K562 (cell line): Measurements from ENCODE around the gene RNF222. TPM values are rescaled to one million over a fixed set of nuclear protein-coding genes. Genes with fewer than 3 reads are reported as not detected.

Experiments used
- ATAC-seq: fragments of 200-7000 bp; cut with Tn5 transposase; 3 replicates; pipeline ENCODE4 v1.9.1; 2020; ENCODE audit warnings: moderate library complexity
- BruUV-seq: library from RNA; stranded (reverse); fragments of 400-500 nt; replicated peaks from 2 replicates; lab custom pipeline; 2021; lab: Mats Ljungman, UMichigan
- CTCF ChIA-PET: fragments of 300-600 bp; formaldehyde crosslinking; extraction: SDS; loops from one replicate; lab custom pipeline; 2021; ENCODE audit warnings: low intra/inter-chr PET ratio; lab: Yijun Ruan, JAX
- POLR2A ChIA-PET: fragments of 300-600, 350-650 bp; sonication (Branson Sonifier 250); formaldehyde crosslinking; extraction: SDS; loops from one replicate; lab custom pipeline; 2021; ENCODE audit warnings: antibody characterized with exemption, inconsistent platforms; lab: Yijun Ruan, JAX
- DNase-seq, 4 experiments: peaks; one replicate each; pipeline versions ENCODE4 v3.0.0 to v3.0.0-alpha.2; 2011 to 2018; ENCODE audit warnings: low spot score in 3 of 4, mixed read lengths in 3 of 4; ENCODE audit errors: extremely low read depth in 1 of 4
- FAIRE-seq: peaks from 2 replicates; lab custom pipeline; 2011; peaks lifted over from hg19 to GRCh38; lab: Jason Lieb, UNC
- H2AFZ ChIP-seq: 2 replicates; pipeline ENCODE4 v1.6.0; 2011; ENCODE audit warnings: low read depth, low read length, control low read depth, inconsistent platforms
- H3K27ac ChIP-seq: fragments of 200-600 bp; 3 replicates; pipeline ENCODE4 v1.8.0; 2011; ENCODE audit warnings: low read depth, mild to moderate bottlenecking, control low read depth, inconsistent platforms, low read length, moderate library complexity, mixed read lengths; ENCODE audit errors: extremely low read depth
- H3K27me3 ChIP-seq, 2 experiments: fragments of 300-600 bp in 1 of 2; 2 replicates in 1 of 2; 3 replicates in 1 of 2; pipeline versions ENCODE4 v1.6.0 to v1.8.0; 2011; ENCODE audit warnings: inconsistent platforms in 2 of 2, low read length in 2 of 2, mild to moderate bottlenecking in 1 of 2, mixed read lengths in 1 of 2, moderate library complexity in 1 of 2; ENCODE audit not compliant: control insufficient read depth in 2 of 2, insufficient read depth in 2 of 2
- H3K36me3 ChIP-seq: fragments of 300-600 bp; 3 replicates; pipeline ENCODE4 v1.8.0; 2011; ENCODE audit warnings: mild to moderate bottlenecking, low read length, inconsistent platforms; ENCODE audit not compliant: control insufficient read depth, insufficient read depth
- H3K4me1 ChIP-seq, 2 experiments: fragments of 200-600 bp in 1 of 2; replicated peaks in 1 of 2; 2 replicates in 1 of 2; 3 replicates in 1 of 2; pipeline versions ENCODE4 v1.5.1 to v1.8.0; 2011; ENCODE audit warnings: inconsistent platforms in 2 of 2, low read length in 2 of 2, mild to moderate bottlenecking in 1 of 2, mixed read lengths in 1 of 2, moderate library complexity in 1 of 2; ENCODE audit not compliant: control insufficient read depth in 2 of 2, insufficient read depth in 2 of 2
- H3K4me2 ChIP-seq: 2 replicates; pipeline ENCODE4 v1.6.1; 2011; ENCODE audit warnings: low read length, control low read depth, inconsistent platforms, mixed read lengths; ENCODE audit not compliant: insufficient read depth
- H3K4me3 ChIP-seq: fragments of 200-600 bp; sonication (generic), shearing (Covaris generic); 2 replicates; pipeline ENCODE4 v1.5.1; 2016; ENCODE audit warnings: control low read depth, inconsistent platforms
- H3K79me2 ChIP-seq: fragments of 200-600 bp; 3 replicates; pipeline ENCODE4 v1.8.0; 2011; ENCODE audit warnings: low read length, inconsistent platforms; ENCODE audit not compliant: control insufficient read depth, insufficient read depth
- H3K9ac ChIP-seq, 2 experiments: 2 replicates each; pipeline versions ENCODE4 v1.6.0 to v1.6.1; 2011; ENCODE audit warnings: low read depth in 2 of 2, low read length in 2 of 2, control low read depth in 1 of 2, inconsistent platforms in 1 of 2, mild to moderate bottlenecking in 1 of 2, mixed read lengths in 1 of 2; ENCODE audit not compliant: insufficient read depth in 1 of 2
- H3K9me1 ChIP-seq: one replicate; pipeline ENCODE4 v1.6.0; 2011; ENCODE audit warnings: inconsistent platforms, mild to moderate bottlenecking, low read length, moderate library complexity; ENCODE audit not compliant: control insufficient read depth, insufficient read depth
- H3K9me3 ChIP-seq: replicated peaks from 2 replicates; pipeline ENCODE4 v1.5.1; 2011; ENCODE audit warnings: low read depth, low read length, inconsistent platforms; ENCODE audit not compliant: control insufficient read depth, insufficient read depth
- H4K20me1 ChIP-seq: replicated peaks from 2 replicates; pipeline ENCODE4 v1.6.1; 2011; ENCODE audit warnings: low read length, inconsistent platforms, mixed read lengths; ENCODE audit not compliant: control insufficient read depth, insufficient read depth
- ATF1 ChIP-seq, 2 experiments: fragments of 450-650 bp in 1 of 2; IDR thresholded peaks; 2 replicates each; pipeline ENCODE4 v1.6.1; 2016; ENCODE audit warnings: missing compliant biosample characterization in 1 of 2, missing genetic modification characterization in 1 of 2
- CBFA2T2 ChIP-seq: fragments of 450-650 bp; conservative IDR thresholded peaks from 2 replicates; pipeline ENCODE4 v1.6.1; 2017; ENCODE audit warnings: mild to moderate bottlenecking
- FOS ChIP-seq: IDR thresholded peaks from 3 replicates; pipeline ENCODE4 v1.6.1; 2011; ENCODE audit not compliant: insufficient read length; ENCODE audit errors: extremely low read depth
- GTF3C2 ChIP-seq: IDR thresholded peaks from 3 replicates; pipeline ENCODE4 v1.6.1; 2011; ENCODE audit warnings: borderline replicate concordance, mild to moderate bottlenecking, moderate library complexity; ENCODE audit not compliant: insufficient read length; ENCODE audit errors: extremely low read depth
- HBP1 ChIP-seq: fragments of 450-650 bp; formaldehyde crosslinking; IDR thresholded peaks from 2 replicates; pipeline ENCODE4 v1.4.0; 2022; ENCODE audit warnings: missing genetic modification characterization
- MYBL2 ChIP-seq, 2 experiments: fragments of 450-650 bp in 1 of 2; sonication (generic) in 1 of 2; formaldehyde crosslinking in 1 of 2; IDR thresholded peaks; 2 replicates each; pipeline versions ENCODE4 v1.6.1 to v1.8.1; 2017 to 2022; ENCODE audit warnings: borderline replicate concordance in 1 of 2, inconsistent platforms in 1 of 2, low read depth in 1 of 2, mild to moderate bottlenecking in 1 of 2, missing genetic modification reagents in 1 of 2, moderate library complexity in 1 of 2
- PCBP1 ChIP-seq: fragments of 200-400 bp; formaldehyde crosslinking; IDR thresholded peaks from 2 replicates; pipeline ENCODE4 v1.6.1; 2018; ENCODE audit warnings: mild to moderate bottlenecking, low read depth, low read length; ENCODE audit not compliant: poor library complexity, severe bottlenecking
- PURB ChIP-seq: sonication (generic); formaldehyde crosslinking; IDR thresholded peaks from 2 replicates; pipeline ENCODE4 v1.9.0; 2021; ENCODE audit warnings: low read depth, mild to moderate bottlenecking, missing genetic modification reagents
- WGBS: fragments of 100-300 bp; shearing (Covaris generic); methylation state at CpG from one replicate; pipeline ENCODE4 v1.1.6; 2016; ENCODE audit warnings: low coverage, mixed read lengths; ENCODE audit not compliant: insufficient coverage; ENCODE audit errors: missing lambda C conversion rate; 5-methylcytosine and 5-hydroxymethylcytosine counted together
- in situ Hi-C: fragments of 300-500 bp; cut with MboI; formaldehyde crosslinking; loops from 4 replicates; pipeline ENCODE4 v1.15.0; 2018; ENCODE audit warnings: inconsistent platforms, mixed read lengths
- intact Hi-C: fragments of 100-400 bp; cut with micrococcal nuclease; formaldehyde crosslinking; loops from 2 replicates; pipeline ENCODE4 v1.14.2; 2022
- polyA plus RNA-seq, 8 experiments: library from polyadenylated mRNA; depleted of rRNA in 4 of 8; stranded (reverse) in 5 of 8; unstranded in 3 of 8; fragments of >200 nt; fragmentation: Nextera tagmentation in 2 of 8; fragmentation: Illumina TruSeq in 1 of 8; extraction: Ambion mirVana in 2 of 8; extraction: Trizol in 1 of 8; gene quantifications; 2 replicates each; pipeline versions ENCODE4 v1.2.1 to v1.2.3, GENCODE V29; 2011 to 2014; ENCODE audit warnings: inconsistent platforms in 1 of 8, missing spikeins in 1 of 8
- total RNA-seq, 7 experiments: library from RNA; depleted of rRNA in 6 of 7; stranded (reverse); fragments of >200 nt in 6 of 7; fragmentation: Illumina TruSeq in 2 of 7; extraction: Trizol in 2 of 7; gene quantifications; 2 replicates each; pipeline versions ENCODE4 v1.2.1 to v1.2.3, GENCODE V29; 2011 to 2021; ENCODE audit warnings: low replicate concordance in 1 of 7

Gene RNF222
- total and polyA plus RNA-seq, 9 of the 15 experiments (the other 6 are each of a cell fraction or from before 2014, with no cell fraction given): not detected

GRCh38 chr17:8372422-8372821 is 25.2 kb downstream of the RNF222 start (continued):
- no peak for TF ChIP-seq PURB (CRISPR knock-in tag)

GRCh38 chr17:8371786-8372185 is 25.8 kb downstream of the RNF222 start:
- DNase-seq: no peak
- intact Hi-C loops: no loop called here
- 57% methylated on average over 1 of the region's 4 CpGs for WGBS
- no peaks in the 10 kb centered on the region for H3K9me3 ChIP-seq
- ChIA-PET CTCF (no interaction called here), POLR2A (interaction anchor here (1.1 kb wide), 2 partner anchors 10 to 83 kb away, joined by 3 to 4 read pairs; partner anchors contain the start of gene RANGRF)
- in situ Hi-C loops: no loop called here
- no peak overlapping the region for H3K9ac ChIP-seq
- H3K4me2 ChIP-seq: no peak overlapping the region
- no peaks in the 10 kb centered on the region for H4K20me1 ChIP-seq
- H3K4me3 ChIP-seq: no peak overlapping the region
- peaks cover 5% of the 10 kb centered on the region; the same call in 2 of the 3 replicates for H3K36me3 ChIP-seq
- H3K4me1 ChIP-seq: peaks cover 10 to 16% of the 10 kb centered on the region in 2 experiments; a peak in 4 of 5 replicates
- no peak for FAIRE-seq
- no peaks in the 10 kb centered on the region for H3K79me2 ChIP-seq
- no peaks in the 10 kb centered on the region for H3K27me3 ChIP-seq
- no peak overlapping the region for H2AFZ ChIP-seq
- no peaks in the 10 kb centered on the region for H3K9me1 ChIP-seq
- TF ChIP-seq HBP1 (CRISPR knock-in tag) (no peak), MYBL2 (IDR thresholded peaks at IDR 0.05; ENCODE audit: low read depth) (no peak), MYBL2 (CRISPR knock-in tag; IDR thresholded peaks at IDR 0.05; ENCODE audit: borderline replicate concordance) (no peak), ATF1 (CRISPR knock-in tag; IDR thresholded peaks at IDR 0.05) (no peak), ATF1 (tag; IDR thresholded peaks at IDR 0.05) (no peak), GTF3C2 (no peak), FOS (no peak), CBFA2T2 (no peak), PCBP1 (no peak)
- no peak overlapping the region for H3K27ac ChIP-seq
- no peak for ATAC-seq
- BruUV-seq: no TSS peak
